ENCODE results near the gene VSIG4. TPM values are rescaled to one million over a fixed set of nuclear protein-coding genes. Genes with fewer than 3 reads are reported as not detected.

Gene VSIG4
- total RNA-seq, 4 donors from 2014 or later = 269 to 755 (median 401) TPM

- DNase-seq (ENCODE audit: low spot score) = no peak
- no peak for TF ChIP-seq CTCF (IDR thresholded peaks at IDR 0.05)
- ATAC-seq (ENCODE audit: low FRiP score) = no peak
Measured at GRCh38 chrX:65994519-65995506, 45.1 kb downstream of the VSIG4 start.

- no peak for ATAC-seq (ENCODE audit: low FRiP score)
Measured at GRCh38 chrX:65993915-65994460, 45.9 kb downstream of the VSIG4 start.

GRCh38 chrX:65993332-65993731 is 46.5 kb downstream of the VSIG4 start:
- no peak for TF ChIP-seq CTCF (IDR thresholded peaks at IDR 0.05)
- ATAC-seq (ENCODE audit: low FRiP score) (no peak), DNase-seq (ENCODE audit: low spot score) (no peak)

More at GRCh38 chrX:65993915-65994460, 45.9 kb downstream of the VSIG4 start:
- TF ChIP-seq CTCF (IDR thresholded peaks at IDR 0.05) = no peak
- DNase-seq (ENCODE audit: low spot score) = no peak

DNA sequence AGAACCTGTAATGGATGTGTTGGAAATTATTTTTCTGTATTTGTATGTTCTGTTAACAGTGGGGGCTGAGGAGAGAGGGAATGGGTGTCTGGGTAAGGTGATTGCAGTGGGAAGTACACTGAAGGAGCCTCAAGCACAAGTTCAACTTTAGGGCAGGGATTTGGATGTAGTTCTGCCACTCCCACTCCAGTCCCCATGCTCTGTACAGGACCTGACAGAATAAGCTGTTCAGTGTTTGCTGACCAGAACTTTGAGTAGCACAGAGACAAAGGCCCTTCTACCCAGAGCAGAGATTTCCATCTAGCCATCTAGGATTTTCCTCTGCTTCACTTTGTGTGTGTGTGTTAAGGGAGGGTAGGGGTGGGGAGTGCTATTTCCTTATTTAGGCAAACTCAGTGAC is 49.2 kb downstream of the VSIG4 start:
- no peak for TF ChIP-seq CTCF (IDR thresholded peaks at IDR 0.05)
- ATAC-seq (ENCODE audit: low FRiP score) = no peak
- no peak for DNase-seq (ENCODE audit: low spot score)

DNA sequence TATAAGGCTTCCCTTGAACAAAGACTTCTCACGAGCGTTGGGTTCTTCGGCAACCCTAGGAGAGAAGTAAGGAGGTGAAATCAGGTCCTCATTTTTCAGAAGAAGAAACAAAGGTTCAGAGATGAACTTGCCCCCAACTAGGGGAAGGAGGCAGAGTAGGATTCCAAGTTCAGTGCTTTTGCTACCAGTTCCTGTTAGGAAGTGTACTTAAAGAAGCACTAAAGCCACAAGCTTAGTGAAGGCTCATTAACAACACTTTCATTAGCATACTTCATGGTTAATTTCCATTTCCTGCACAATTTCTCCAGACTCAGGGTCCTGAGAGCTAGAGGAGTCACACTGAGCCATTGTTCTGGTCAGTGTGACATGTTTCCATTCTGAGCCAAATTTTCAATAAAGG is 52.1 kb downstream of the VSIG4 start:
- ATAC-seq (ENCODE audit: low FRiP score) (no peak), DNase-seq (ENCODE audit: low spot score) (no peak)
- TF ChIP-seq CTCF (IDR thresholded peaks at IDR 0.05) = no peak

DNA sequence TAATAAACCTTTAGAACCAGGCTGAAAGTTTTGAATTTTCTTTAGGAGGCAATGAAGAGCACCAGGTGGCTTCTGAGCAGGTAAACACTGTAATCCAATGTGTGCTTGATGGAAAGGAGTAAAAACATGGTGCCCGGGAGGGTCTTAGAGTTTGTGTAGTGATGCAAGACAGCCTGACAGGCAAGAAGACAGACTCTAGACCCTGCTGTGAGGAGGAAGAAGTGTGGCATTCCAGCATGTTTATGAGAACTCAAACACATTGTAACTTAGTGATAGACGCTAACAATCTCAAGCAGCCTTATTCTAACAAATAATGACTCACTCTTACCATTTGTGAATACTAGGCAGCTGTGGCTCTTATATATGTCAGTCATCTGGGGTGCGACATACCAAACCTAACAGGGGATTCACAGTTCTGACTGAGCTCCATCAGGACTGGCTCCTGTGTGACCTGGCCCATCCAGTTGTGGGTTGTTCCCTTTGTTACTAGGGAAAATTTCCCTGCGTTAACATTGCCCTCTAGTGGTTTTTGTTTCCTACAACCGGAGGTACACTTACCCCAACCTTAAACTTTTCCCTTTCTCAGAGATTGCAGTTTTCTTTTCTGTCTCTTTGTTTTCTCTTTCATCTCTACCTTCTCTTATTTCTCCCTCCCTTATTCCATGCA is 53.8 kb downstream of the VSIG4 start:
- ATAC-seq (ENCODE audit: low FRiP score) (peak; percentile 57), DNase-seq (ENCODE audit: low spot score) (no peak)
- peak in 1 of 3 donors; percentile 11 for TF ChIP-seq CTCF (IDR thresholded peaks at IDR 0.05)
